Fibroblast of lung (primary cell): ENCODE results near the gene CCDC148.

ENCODE experiments used
- EZH2 ChIP-seq: IDR thresholded peaks from 2 replicates; pipeline ENCODE4 v1.5.1; 2012; ENCODE audit warnings: low read length, control low read depth, mild to moderate bottlenecking; ENCODE audit errors: missing control alignments
- TF ChIP-seq, protein P1 (sequence below), 2 donors: IDR thresholded peaks in 1 of 2; conservative IDR thresholded peaks in 1 of 2; 1 replicate in 1 of 2; 2 replicates in 1 of 2; pipeline ENCODE4 v1.5.1; 2011 to 2012; ENCODE audit warnings: low read length in 2 of 2, control low read depth in 1 of 2, inconsistent platforms in 1 of 2, low read depth in 1 of 2, mild to moderate bottlenecking in 1 of 2

- TF ChIP-seq, protein P1, sequence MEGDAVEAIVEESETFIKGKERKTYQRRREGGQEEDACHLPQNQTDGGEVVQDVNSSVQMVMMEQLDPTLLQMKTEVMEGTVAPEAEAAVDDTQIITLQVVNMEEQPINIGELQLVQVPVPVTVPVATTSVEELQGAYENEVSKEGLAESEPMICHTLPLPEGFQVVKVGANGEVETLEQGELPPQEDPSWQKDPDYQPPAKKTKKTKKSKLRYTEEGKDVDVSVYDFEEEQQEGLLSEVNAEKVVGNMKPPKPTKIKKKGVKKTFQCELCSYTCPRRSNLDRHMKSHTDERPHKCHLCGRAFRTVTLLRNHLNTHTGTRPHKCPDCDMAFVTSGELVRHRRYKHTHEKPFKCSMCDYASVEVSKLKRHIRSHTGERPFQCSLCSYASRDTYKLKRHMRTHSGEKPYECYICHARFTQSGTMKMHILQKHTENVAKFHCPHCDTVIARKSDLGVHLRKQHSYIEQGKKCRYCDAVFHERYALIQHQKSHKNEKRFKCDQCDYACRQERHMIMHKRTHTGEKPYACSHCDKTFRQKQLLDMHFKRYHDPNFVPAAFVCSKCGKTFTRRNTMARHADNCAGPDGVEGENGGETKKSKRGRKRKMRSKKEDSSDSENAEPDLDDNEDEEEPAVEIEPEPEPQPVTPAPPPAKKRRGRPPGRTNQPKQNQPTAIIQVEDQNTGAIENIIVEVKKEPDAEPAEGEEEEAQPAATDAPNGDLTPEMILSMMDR (conservative IDR thresholded peaks at IDR 0.05 in 1 of 2, IDR thresholded peaks at IDR 0.05 in 1 of 2; ENCODE audit: low read depth in 1 of 2, low read length in 2 of 2) = no peak
- no peak for TF ChIP-seq EZH2
These were observed 65.2 kb downstream of the CCDC148 start for GRCh38 chr2:158391361-158391760.
